ENCODE results near the gene GNB5.
A peak's percentile ranks its signal among the peaks of the same experiment; 100 is the strongest.

Gene GNB5

GRCh38 chr15:52114261-52115055 lies 76.7 kb downstream of the GNB5 start:
- H3K27me3 ChIP-seq (ENCODE audit: control insufficient read depth, insufficient read depth, low read length) = peaks cover 31% of the 10 kb centered on the region
- no peaks in the 10 kb centered on the region for H3K9me3 ChIP-seq (ENCODE audit: control insufficient read depth, insufficient read depth, low read length)
- no peak overlapping the region for H3K9ac ChIP-seq (ENCODE audit: low read depth, low read length)
- H3K4me3 ChIP-seq (ENCODE audit: low read depth, low read length) = no peak overlapping the region
- no peaks in the 10 kb centered on the region for H3K4me1 ChIP-seq (ENCODE audit: control insufficient read depth, insufficient read depth, low read length)
- H3K36me3 ChIP-seq (ENCODE audit: control insufficient read depth, insufficient read depth, low read length) = no peaks in the 10 kb centered on the region

- no peaks in the 10 kb centered on the region for H3K4me1 ChIP-seq (ENCODE audit: control insufficient read depth, insufficient read depth, low read length)
- peaks cover 31% of the 10 kb centered on the region for H3K27me3 ChIP-seq (ENCODE audit: control insufficient read depth, insufficient read depth, low read length)
- no peaks in the 10 kb centered on the region for H3K9me3 ChIP-seq (ENCODE audit: control insufficient read depth, insufficient read depth, low read length)
- H3K9ac ChIP-seq (ENCODE audit: low read depth, low read length) = no peak overlapping the region
- H3K36me3 ChIP-seq (ENCODE audit: control insufficient read depth, insufficient read depth, low read length) = no peaks in the 10 kb centered on the region
- H3K4me3 ChIP-seq (ENCODE audit: low read depth, low read length) = no peak overlapping the region
Measured at GRCh38 chr15:52113708-52114107, 77.5 kb downstream of the GNB5 start.

- Histone ChIP-seq H3K4me1 (ENCODE audit: control insufficient read depth, insufficient read depth, low read length) (no peaks in the 10 kb centered on the region), H3K27me3 (ENCODE audit: control insufficient read depth, insufficient read depth, low read length) (peaks cover 31% of the 10 kb centered on the region)
Measured at GRCh38 chr15:52113235-52113634, 78.0 kb downstream of the GNB5 start.

GRCh38 chr15:52112203-52112750 lies 78.9 kb downstream of the GNB5 start:
- Histone ChIP-seq H3K9me3 (ENCODE audit: control insufficient read depth, insufficient read depth, low read length) (no peaks in the 10 kb centered on the region), H3K9ac (ENCODE audit: low read depth, low read length) (no peak overlapping the region), H3K4me3 (ENCODE audit: low read depth, low read length) (peak overlapping the region; percentile 27), H3K4me1 (ENCODE audit: control insufficient read depth, insufficient read depth, low read length) (no peaks in the 10 kb centered on the region), H3K27me3 (ENCODE audit: control insufficient read depth, insufficient read depth, low read length) (peaks cover 31% of the 10 kb centered on the region), H3K36me3 (ENCODE audit: control insufficient read depth, insufficient read depth, low read length) (no peaks in the 10 kb centered on the region)

More at GRCh38 chr15:52113235-52113634, 78.0 kb downstream of the GNB5 start:
- no peak overlapping the region for H3K4me3 ChIP-seq (ENCODE audit: low read depth, low read length)
- no peaks in the 10 kb centered on the region for H3K9me3 ChIP-seq (ENCODE audit: control insufficient read depth, insufficient read depth, low read length)
- no peak overlapping the region for H3K9ac ChIP-seq (ENCODE audit: low read depth, low read length)
- H3K36me3 ChIP-seq (ENCODE audit: control insufficient read depth, insufficient read depth, low read length) = no peaks in the 10 kb centered on the region

- Histone ChIP-seq H3K27me3 (ENCODE audit: control insufficient read depth, insufficient read depth, low read length) (peaks cover 31% of the 10 kb centered on the region), H3K9ac (ENCODE audit: low read depth, low read length) (no peak overlapping the region), H3K4me1 (ENCODE audit: control insufficient read depth, insufficient read depth, low read length) (no peaks in the 10 kb centered on the region), H3K4me3 (ENCODE audit: low read depth, low read length) (peak overlapping the region; percentile 10), H3K36me3 (ENCODE audit: control insufficient read depth, insufficient read depth, low read length) (no peaks in the 10 kb centered on the region), H3K9me3 (ENCODE audit: control insufficient read depth, insufficient read depth, low read length) (no peaks in the 10 kb centered on the region)
Measured at GRCh38 chr15:52111517-52112202, 79.5 kb downstream of the GNB5 start.

GRCh38 chr15:52109559-52110451 lies 81.4 kb downstream of the GNB5 start:
- no peak overlapping the region for H3K9ac ChIP-seq (ENCODE audit: low read depth, low read length)
- no peaks in the 10 kb centered on the region for H3K36me3 ChIP-seq (ENCODE audit: control insufficient read depth, insufficient read depth, low read length)
- no peaks in the 10 kb centered on the region for H3K4me1 ChIP-seq (ENCODE audit: control insufficient read depth, insufficient read depth, low read length)
- H3K9me3 ChIP-seq (ENCODE audit: control insufficient read depth, insufficient read depth, low read length) = no peaks in the 10 kb centered on the region
- no peak overlapping the region for H3K4me3 ChIP-seq (ENCODE audit: low read depth, low read length)
- peaks cover 31% of the 10 kb centered on the region for H3K27me3 ChIP-seq (ENCODE audit: control insufficient read depth, insufficient read depth, low read length)

- Histone ChIP-seq H3K27me3 (ENCODE audit: control insufficient read depth, insufficient read depth, low read length) (peaks cover 18% of the 10 kb centered on the region), H3K9ac (ENCODE audit: low read depth, low read length) (no peak overlapping the region), H3K4me3 (ENCODE audit: low read depth, low read length) (no peak overlapping the region), H3K9me3 (ENCODE audit: control insufficient read depth, insufficient read depth, low read length) (no peaks in the 10 kb centered on the region), H3K36me3 (ENCODE audit: control insufficient read depth, insufficient read depth, low read length) (no peaks in the 10 kb centered on the region), H3K4me1 (ENCODE audit: control insufficient read depth, insufficient read depth, low read length) (no peaks in the 10 kb centered on the region)
Measured at GRCh38 chr15:52107238-52107637, 84.0 kb downstream of the GNB5 start.

GRCh38 chr15:52106641-52107040 lies 84.6 kb downstream of the GNB5 start:
- no peak overlapping the region for H3K9ac ChIP-seq (ENCODE audit: low read depth, low read length)
- no peaks in the 10 kb centered on the region for H3K4me1 ChIP-seq (ENCODE audit: control insufficient read depth, insufficient read depth, low read length)

GRCh38 chr15:52105846-52106245 lies 85.3 kb downstream of the GNB5 start:
- Histone ChIP-seq H3K4me3 (ENCODE audit: low read depth, low read length) (no peak overlapping the region), H3K9ac (ENCODE audit: low read depth, low read length) (no peak overlapping the region), H3K4me1 (ENCODE audit: control insufficient read depth, insufficient read depth, low read length) (no peaks in the 10 kb centered on the region), H3K36me3 (ENCODE audit: control insufficient read depth, insufficient read depth, low read length) (no peaks in the 10 kb centered on the region), H3K27me3 (ENCODE audit: control insufficient read depth, insufficient read depth, low read length) (peaks cover 6% of the 10 kb centered on the region), H3K9me3 (ENCODE audit: control insufficient read depth, insufficient read depth, low read length) (no peaks in the 10 kb centered on the region)

More at GRCh38 chr15:52106641-52107040, 84.6 kb downstream of the GNB5 start:
- Histone ChIP-seq H3K36me3 (ENCODE audit: control insufficient read depth, insufficient read depth, low read length) (no peaks in the 10 kb centered on the region), H3K27me3 (ENCODE audit: control insufficient read depth, insufficient read depth, low read length) (peaks cover 12% of the 10 kb centered on the region), H3K9me3 (ENCODE audit: control insufficient read depth, insufficient read depth, low read length) (no peaks in the 10 kb centered on the region), H3K4me3 (ENCODE audit: low read depth, low read length) (no peak overlapping the region)

- no peak overlapping the region for H3K9ac ChIP-seq (ENCODE audit: low read depth, low read length)
- H3K4me3 ChIP-seq (ENCODE audit: low read depth, low read length) = no peak overlapping the region
- H3K36me3 ChIP-seq (ENCODE audit: control insufficient read depth, insufficient read depth, low read length) = no peaks in the 10 kb centered on the region
- H3K4me1 ChIP-seq (ENCODE audit: control insufficient read depth, insufficient read depth, low read length) = no peaks in the 10 kb centered on the region
- no peaks in the 10 kb centered on the region for H3K9me3 ChIP-seq (ENCODE audit: control insufficient read depth, insufficient read depth, low read length)
- no peaks in the 10 kb centered on the region for H3K27me3 ChIP-seq (ENCODE audit: control insufficient read depth, insufficient read depth, low read length)
Measured at GRCh38 chr15:52104532-52105004, 86.6 kb downstream of the GNB5 start.
